Heart left ventricle (tissue), 16 donors: Measurements from ENCODE around the gene TTC3. TPM values are rescaled to one million over a fixed set of nuclear protein-coding genes. Genes with fewer than 3 reads are reported as not detected.
A peak's percentile ranks its signal among the peaks of the same experiment; 100 is the strongest.

ENCODE experiments used
- ATAC-seq, 4 donors: fragments of 200-7000 bp; cut with Tn5 transposase; one replicate each; pipeline ENCODE4 v1.9.1; 2020 to 2022; ENCODE audit warnings: moderate library complexity in 4 of 4, mild to moderate bottlenecking in 3 of 4, moderate number of reproducible peaks in 1 of 4
- DNase-seq, 5 donors: peaks; one replicate each; pipeline ENCODE4 v3.0.0-alpha.2; 2020
- H3K27ac ChIP-seq, 12 donors: fragments of 200-600 bp; sonication (generic) in 4 of 12; one replicate each; pipeline versions ENCODE4 v1.5.0 to v1.8.0; 2016 to 2022; ENCODE audit warnings: mild to moderate bottlenecking in 2 of 12
- H3K27me3 ChIP-seq, 9 donors: fragments of 200-600 bp; sonication (generic) in 2 of 9; one replicate each; pipeline versions ENCODE4 v1.5.1 to v1.8.0; 2016 to 2022; ENCODE audit warnings: mild to moderate bottlenecking in 3 of 9
- H3K36me3 ChIP-seq, 9 donors: fragments of 200-600 bp; sonication (generic) in 2 of 9; one replicate each; pipeline versions ENCODE4 v1.5.0 to v1.8.0; 2018 to 2022; ENCODE audit warnings: mild to moderate bottlenecking in 2 of 9
- H3K4me1 ChIP-seq, 12 donors: fragments of 200-600 bp; sonication (generic) in 4 of 12; one replicate each; pipeline versions ENCODE4 v1.5.0 to v1.8.0; 2016 to 2022; ENCODE audit warnings: mild to moderate bottlenecking in 3 of 12
- H3K4me3 ChIP-seq, 12 donors: fragments of 200-600 bp; sonication (generic) in 4 of 12; one replicate each; pipeline versions ENCODE4 v1.5.0 to v1.8.0; 2017 to 2022; ENCODE audit warnings: mild to moderate bottlenecking in 9 of 12, moderate library complexity in 4 of 12
- H3K9me3 ChIP-seq, 12 donors: fragments of 200-600 bp; sonication (generic) in 4 of 12; one replicate each; pipeline versions ENCODE4 v1.5.0 to v1.8.0; 2016 to 2022; ENCODE audit warnings: mild to moderate bottlenecking in 1 of 12
- POLR2A ChIP-seq, 2 donors: fragments of 450-650 bp; IDR thresholded peaks; one replicate each; pipeline ENCODE4 v1.6.1; 2017; ENCODE audit warnings: antibody characterized with exemption in 2 of 2, mild to moderate bottlenecking in 2 of 2, moderate library complexity in 2 of 2
- WGBS, 4 donors: extraction: QIAGEN DNeasy Blood & Tissue Kit in 2 of 4; methylation state at CpG; one replicate each; pipeline versions ENCODE4 v1.1.5 to v1.1.7; 2013 to 2018; 5-methylcytosine and 5-hydroxymethylcytosine counted together
- intact Hi-C, 10 donors: fragments of 100-400 bp; cut with DNase I; formaldehyde crosslinking; loops; one replicate each; pipeline versions ENCODE4 v1.11.1 to v1.14.2; 2022
- polyA plus RNA-seq, 2 donors: library from polyadenylated mRNA; stranded (reverse); fragments of 200-250 nt; gene quantifications; one replicate each; pipeline ENCODE4 v1.2.3, GENCODE V29; 2013
- total RNA-seq, 9 donors: library from RNA; depleted of rRNA in 2 of 9; stranded (reverse); fragments of >200 nt in 2 of 9; fragmentation: NEBNext Ultra II Directional in 3 of 9; extraction: Animal tissue kit (Norgen Biotek cat#: 25700) in 3 of 9; gene quantifications; one replicate each; pipeline versions ENCODE4 v1.1.0 to v1.2.4, GENCODE V29; 2016 to 2023
- TF ChIP-seq, protein P1 (sequence below), 12 donors: fragments of 200-600 bp; sonication (generic) in 4 of 12; IDR thresholded peaks; one replicate each; pipeline versions ENCODE4 v1.5.0 to v1.8.0; 2018 to 2022; ENCODE audit warnings: antibody characterized with exemption in 12 of 12, mild to moderate bottlenecking in 5 of 12
- donor health status: ischemic (EF 13 %, LVEDD 7.1; RV severe dilation, severe dysfunction).
- donor health status: healthy with polysubstance abuse.
- donor health status: DM: no; HTN: yes; CAD: no.
- donor health status: DM: no; HTN: no; CAD: no.
- donor health status: ischemic (EF 25% LVEDD 6.9; RV normal size, moderate dysfunction).
- donor health status: ischemic (EF 25% LVEDD 5.7; RV mildly dilated, moderate dysfunction).
- donor health status: healthy.
- donor health status: DM: yes; HTN: yes; CAD: no.
- donor health status: ischemic (EF 35%, LVEDD 5.7; RV mildly dilated, moderate dysfunction).
- donor health status: nonischemic (EF 11% LVEDD 7.7; RV severe dilation, severe dysfunction).
- donor health status: DM: yes; HTN: yes; CAD: no.
- donor health status: PGD.
- donor health status: ischemic (EF 29% LVEDD 5.4; RV normal size, mild dysfunction).
- donor health status: nonischemic (EF 23%, LVEDD 6.1; RV moderate dilation, normal function).

Gene TTC3
- total and polyA plus RNA-seq, 11 donors: 15.2 to 72.1 (median 44.5) TPM

DNA sequence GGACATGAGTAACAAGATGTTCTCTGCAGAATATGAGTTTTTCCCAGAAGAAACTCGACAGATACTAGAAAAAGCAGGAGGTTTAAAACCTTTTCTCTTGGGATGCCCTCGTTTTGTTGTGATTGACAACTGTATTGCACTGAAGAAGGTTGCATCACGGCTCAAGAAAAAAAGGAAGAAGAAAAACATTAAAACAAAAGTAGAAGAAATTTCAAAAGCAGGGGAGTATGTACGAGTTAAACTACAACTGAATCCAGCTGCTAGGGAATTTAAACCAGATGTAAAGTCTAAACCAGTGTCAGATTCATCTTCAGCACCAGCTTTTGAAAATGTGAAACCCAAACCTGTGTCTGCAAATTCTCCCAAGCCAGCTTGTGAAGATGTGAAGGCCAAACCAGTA lies 92.5 kb downstream of the TTC3 start:
- intact Hi-C loops: loop anchor here in 2 of 10 donors (10.0 kb wide), 1 partner anchor 419 kb away; no protein-coding TSS in a partner anchor
- H3K36me3 ChIP-seq: peaks cover 0 to 97% (median 83%) of the 10 kb centered on the region in 9 donors
- no peak overlapping the region for H3K4me3 ChIP-seq
- peak overlapping the region in 1 of 12 donors; percentile 63 for H3K27ac ChIP-seq
- TF ChIP-seq, protein P1, sequence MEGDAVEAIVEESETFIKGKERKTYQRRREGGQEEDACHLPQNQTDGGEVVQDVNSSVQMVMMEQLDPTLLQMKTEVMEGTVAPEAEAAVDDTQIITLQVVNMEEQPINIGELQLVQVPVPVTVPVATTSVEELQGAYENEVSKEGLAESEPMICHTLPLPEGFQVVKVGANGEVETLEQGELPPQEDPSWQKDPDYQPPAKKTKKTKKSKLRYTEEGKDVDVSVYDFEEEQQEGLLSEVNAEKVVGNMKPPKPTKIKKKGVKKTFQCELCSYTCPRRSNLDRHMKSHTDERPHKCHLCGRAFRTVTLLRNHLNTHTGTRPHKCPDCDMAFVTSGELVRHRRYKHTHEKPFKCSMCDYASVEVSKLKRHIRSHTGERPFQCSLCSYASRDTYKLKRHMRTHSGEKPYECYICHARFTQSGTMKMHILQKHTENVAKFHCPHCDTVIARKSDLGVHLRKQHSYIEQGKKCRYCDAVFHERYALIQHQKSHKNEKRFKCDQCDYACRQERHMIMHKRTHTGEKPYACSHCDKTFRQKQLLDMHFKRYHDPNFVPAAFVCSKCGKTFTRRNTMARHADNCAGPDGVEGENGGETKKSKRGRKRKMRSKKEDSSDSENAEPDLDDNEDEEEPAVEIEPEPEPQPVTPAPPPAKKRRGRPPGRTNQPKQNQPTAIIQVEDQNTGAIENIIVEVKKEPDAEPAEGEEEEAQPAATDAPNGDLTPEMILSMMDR (IDR thresholded peaks at IDR 0.05): no peak
- no peak for TF ChIP-seq POLR2A (IDR thresholded peaks at IDR 0.05)
- ATAC-seq (no peak), DNase-seq (no peak)
- no peaks in the 10 kb centered on the region for H3K27me3 ChIP-seq
- 64 to 73% (median 67%) methylated on average over 4 of the region's 4 CpGs for WGBS, 4 donors
- no peaks in the 10 kb centered on the region for H3K9me3 ChIP-seq
- peaks cover 0 to 9% (median 0%) of the 10 kb centered on the region in 12 donors for H3K4me1 ChIP-seq

DNA sequence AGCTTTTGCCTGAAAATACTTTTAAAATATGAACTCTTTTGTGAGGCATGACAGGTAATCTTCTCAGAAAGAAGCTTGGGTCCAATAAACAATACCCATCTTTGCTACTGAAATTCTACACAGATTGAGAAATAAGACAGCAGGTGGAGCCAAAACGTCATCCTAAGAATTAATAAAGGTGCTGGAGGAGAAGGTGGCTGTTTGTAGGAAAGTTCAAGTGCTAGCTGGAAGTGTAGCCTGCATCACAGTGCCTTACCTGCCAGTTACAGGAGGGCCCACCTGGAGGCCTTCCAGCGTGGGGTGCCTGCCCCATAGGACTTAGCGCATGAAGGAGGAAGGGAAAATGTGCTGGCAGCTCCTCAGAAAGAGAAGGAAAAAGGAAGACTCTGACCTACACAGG lies 93.7 kb downstream of the TTC3 start:
- DNase-seq (no peak), ATAC-seq (no peak)
- peaks cover 0 to 95% (median 74%) of the 10 kb centered on the region in 9 donors for H3K36me3 ChIP-seq
- no peaks in the 10 kb centered on the region for H3K9me3 ChIP-seq
- intact Hi-C loops: loop anchor here in 2 of 10 donors (10.0 kb wide), 1 partner anchor 418 kb away; no protein-coding TSS in a partner anchor
- H3K4me1 ChIP-seq: peaks cover 0 to 12% (median 0%) of the 10 kb centered on the region in 12 donors
- H3K4me3 ChIP-seq: no peak overlapping the region
- H3K27ac ChIP-seq: no peak overlapping the region
- no peak for TF ChIP-seq POLR2A (IDR thresholded peaks at IDR 0.05)
- TF ChIP-seq, protein P1 (IDR thresholded peaks at IDR 0.05): peak in 9 of 12 donors; percentile 7 to 38 (median 22)
- WGBS, 4 donors: 36 to 66% (median 42%) methylated on average over 3 of the region's 3 CpGs
- H3K27me3 ChIP-seq: no peaks in the 10 kb centered on the region

DNA sequence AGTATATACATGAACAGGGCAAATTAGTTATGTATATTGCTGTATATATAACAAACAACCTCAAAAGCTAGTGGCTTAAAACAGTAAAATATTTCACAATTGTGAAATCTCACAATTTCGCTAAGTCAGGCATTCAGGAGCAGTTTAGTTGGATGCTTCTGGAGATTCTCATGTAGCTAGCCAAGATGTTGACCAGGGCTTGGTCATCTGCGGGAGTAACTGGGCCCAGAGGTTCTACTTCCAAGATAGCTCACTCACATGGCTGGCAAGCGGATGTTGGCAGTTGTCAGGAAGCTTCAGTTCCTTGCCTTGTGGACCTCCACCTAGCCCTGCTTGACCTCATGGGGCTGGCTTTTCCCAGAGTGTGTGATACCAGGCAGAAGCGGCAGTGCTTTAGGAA lies 95.6 kb downstream of the TTC3 start:
- WGBS, 4 donors: 95 to 97% (median 96%) methylated on average over 4 of the region's 4 CpGs
- no peak for ATAC-seq
- intact Hi-C loops: loop anchor here in 2 of 10 donors (10.0 kb wide), 1 partner anchor 416 kb away; no protein-coding TSS in a partner anchor
- H3K36me3 ChIP-seq: peaks cover 0 to 91% (median 72%) of the 10 kb centered on the region in 9 donors
- H3K27me3 ChIP-seq: no peaks in the 10 kb centered on the region
- H3K4me3 ChIP-seq: no peak overlapping the region
- H3K4me1 ChIP-seq: peaks cover 0 to 12% (median 0%) of the 10 kb centered on the region in 12 donors
- no peak overlapping the region for H3K27ac ChIP-seq
- no peaks in the 10 kb centered on the region for H3K9me3 ChIP-seq
- no peak for DNase-seq
- TF ChIP-seq POLR2A (IDR thresholded peaks at IDR 0.05): no peak
- TF ChIP-seq, protein P1 (IDR thresholded peaks at IDR 0.05): no peak

DNA sequence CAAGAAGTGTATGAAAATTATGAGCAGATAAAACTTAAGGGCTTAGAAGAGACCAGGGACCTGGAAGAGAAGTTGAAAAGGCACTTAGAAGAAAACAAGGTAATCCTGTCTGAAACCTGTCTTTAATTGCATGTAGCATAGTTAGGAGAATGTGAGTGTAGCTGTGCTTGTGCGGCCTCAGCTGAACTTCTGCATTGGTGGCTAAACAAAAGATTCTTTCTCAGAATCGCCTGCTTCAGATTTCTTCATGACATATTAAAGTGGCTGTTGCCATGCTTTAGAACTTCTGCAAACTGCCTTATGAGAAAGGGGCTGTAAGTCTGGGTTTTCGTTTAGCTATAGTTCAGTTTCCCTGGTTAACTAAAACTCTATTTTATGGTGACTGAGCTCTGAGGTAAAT lies 99.6 kb downstream of the TTC3 start:
- Histone ChIP-seq H3K4me1 (peaks cover 0 to 8% (median 0%) of the 10 kb centered on the region in 12 donors), H3K4me3 (no peak overlapping the region), H3K27me3 (no peaks in the 10 kb centered on the region), H3K9me3 (no peaks in the 10 kb centered on the region), H3K36me3 (peaks cover 0 to 92% (median 72%) of the 10 kb centered on the region in 9 donors), H3K27ac (no peak overlapping the region)
- ATAC-seq (no peak), DNase-seq (no peak)
- intact Hi-C loops: no loop called here
- TF ChIP-seq, protein P1 (IDR thresholded peaks at IDR 0.05): no peak
- TF ChIP-seq POLR2A (IDR thresholded peaks at IDR 0.05): no peak
- WGBS, 4 donors: 90 to 95% (median 92%) methylated on average over 3 of the region's 3 CpGs
